ENCODE measurements around the gene TBC1D26. TPM values are rescaled to one million over a fixed set of nuclear protein-coding genes. Genes with fewer than 3 reads are reported as not detected.
"Not testable (repeated sequence)": the region's sequence is repeated elsewhere in the genome, so short reads cannot be mapped to it uniquely, and the experiment has no call there.

Gene TBC1D26
- total RNA-seq, 1 donor from 2014 or later: 2.2 TPM

DNA sequence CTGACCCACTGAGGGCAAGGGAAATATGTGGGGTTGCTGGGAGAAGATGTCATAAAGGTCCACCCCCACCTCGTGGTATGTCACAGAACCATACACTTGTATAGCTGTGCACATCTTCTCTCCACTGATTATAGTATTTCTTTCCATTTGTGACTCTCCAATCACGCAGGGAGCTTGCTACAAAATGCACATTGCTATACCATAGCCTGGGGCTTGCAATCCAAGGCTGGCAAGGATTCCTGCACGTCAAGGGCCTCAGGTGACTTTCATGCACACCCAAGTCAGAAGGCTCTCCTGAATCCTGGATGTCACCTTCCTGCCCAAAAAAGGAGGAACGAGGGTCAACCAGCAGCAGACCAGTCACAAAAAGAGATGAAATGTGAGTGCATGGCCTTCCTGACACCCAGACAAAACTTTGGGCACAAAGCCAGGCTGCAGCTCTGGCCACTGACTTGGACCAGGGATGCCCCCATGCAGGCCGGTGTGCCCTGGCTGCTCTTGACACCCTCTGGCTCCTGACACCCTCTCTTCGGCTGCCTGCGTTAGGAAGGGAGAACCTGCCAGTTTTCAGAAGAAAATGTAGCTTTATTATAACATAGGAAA, 12.1 kb downstream of the TBC1D26 start:
- DNase-seq: no peak

DNA sequence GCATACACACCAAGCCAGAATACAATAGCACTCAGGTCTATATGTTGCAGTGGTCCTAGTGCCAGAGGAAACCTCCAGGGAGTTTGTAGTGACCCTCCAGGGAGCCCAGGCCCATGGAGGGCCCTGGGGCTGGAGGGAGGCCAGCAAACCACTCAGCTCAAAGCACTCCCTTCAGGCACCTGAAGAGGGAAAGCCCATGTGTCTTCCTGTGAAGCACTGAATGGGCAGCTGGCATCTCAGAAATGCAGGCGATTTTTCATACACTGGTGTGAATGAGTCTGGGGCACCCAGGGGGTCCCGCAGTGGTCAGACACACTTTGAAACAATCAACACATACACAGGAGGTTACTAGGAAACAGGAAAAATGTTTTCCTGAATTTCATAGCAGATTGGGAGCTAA, 12.8 kb downstream of the TBC1D26 start:
- DNase-seq: no peak

DNA sequence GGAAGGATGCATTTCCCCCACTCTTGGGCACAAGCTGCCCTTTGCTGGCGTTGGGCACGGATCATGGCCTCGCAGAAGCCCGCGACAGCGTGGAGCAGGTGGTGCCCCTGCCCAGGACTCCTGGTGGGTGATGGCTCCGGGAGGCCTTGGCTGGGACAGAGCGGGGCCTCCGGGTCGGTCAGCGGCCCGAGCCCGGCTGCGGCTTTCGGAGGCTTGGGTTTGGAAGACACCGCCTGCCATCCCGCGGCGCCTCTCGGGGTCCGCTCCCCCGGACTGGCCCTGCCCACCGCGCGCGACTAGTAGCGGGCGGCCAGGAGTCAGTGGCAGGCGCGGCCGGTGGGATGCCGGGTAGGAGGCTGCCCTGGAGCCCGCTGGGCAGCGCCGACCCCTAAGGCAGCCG, 17.3 kb downstream of the TBC1D26 start:
- not testable (repeated sequence) for DNase-seq

DNA sequence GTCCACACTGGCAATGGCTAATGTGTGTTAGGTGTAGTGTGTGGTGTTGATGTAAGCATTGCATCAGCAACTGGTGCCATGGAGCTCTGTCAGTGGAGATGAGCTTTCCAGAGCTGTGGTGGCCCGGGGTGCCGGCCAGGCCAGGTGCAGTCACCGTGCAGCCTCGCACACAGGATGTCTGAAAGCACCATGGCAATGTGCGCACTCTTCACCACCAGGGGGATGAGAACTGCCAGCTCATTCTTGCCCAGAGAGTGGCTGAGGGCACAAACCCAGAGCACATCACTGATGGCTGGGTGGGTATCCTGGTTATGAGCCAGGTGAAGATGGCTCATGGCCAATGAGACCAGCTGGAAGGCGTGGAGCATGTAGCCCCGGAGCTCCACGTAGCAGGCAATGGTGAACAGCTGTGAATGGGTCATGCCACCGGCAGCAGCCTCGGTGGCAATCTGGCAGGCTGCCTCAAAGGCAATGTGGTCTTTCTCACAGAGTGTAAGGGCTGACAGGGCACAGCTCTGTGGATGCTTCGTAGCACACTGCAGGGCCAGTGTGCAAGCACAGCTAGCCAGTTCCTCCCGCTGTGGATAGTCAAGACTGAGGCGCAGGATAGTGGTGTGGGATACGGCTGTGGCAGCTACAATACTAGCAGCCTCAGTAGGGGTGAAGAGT, 36.9 kb downstream of the TBC1D26 start:
- DNase-seq: not testable (repeated sequence)

DNA sequence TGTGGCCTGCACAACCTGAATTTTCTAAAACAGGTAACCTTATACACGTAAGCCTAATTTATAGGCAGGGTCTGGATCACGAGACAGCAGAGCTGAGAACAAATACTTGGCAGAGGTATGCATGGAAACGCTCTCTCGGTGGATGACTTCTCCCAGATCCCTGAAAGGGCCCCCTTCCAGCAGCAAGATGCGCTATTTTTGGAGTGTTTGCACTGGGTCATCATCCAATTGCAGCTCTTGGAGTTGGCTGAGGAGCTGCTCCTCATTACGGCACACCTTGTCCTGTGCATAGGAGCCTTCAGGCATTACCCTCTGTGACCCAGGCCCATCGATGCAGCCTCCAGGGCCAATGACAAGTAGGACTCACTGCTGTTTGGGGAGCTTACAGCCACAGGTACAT, 38.6 kb downstream of the TBC1D26 start:
- DNase-seq: not testable (repeated sequence)

DNA sequence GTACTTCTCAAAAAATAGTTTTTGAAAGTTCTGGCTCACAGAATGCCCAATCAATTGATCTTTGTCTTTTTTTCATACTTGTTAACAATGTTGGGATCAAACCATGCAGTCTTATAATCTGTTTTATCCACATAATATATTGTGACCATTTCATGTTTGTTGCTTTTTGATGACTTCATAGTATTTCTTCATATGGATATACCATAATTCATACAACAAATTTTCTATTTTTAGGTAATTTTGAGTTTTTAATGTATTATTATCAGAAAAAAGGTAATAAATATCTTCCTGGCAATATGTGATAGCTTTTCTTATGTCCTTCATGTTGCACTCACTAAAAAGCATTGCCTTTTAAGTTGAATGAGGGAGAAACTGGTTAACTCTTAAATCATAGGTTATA, 44.8 kb downstream of the TBC1D26 start:
- no peak for DNase-seq

DNA sequence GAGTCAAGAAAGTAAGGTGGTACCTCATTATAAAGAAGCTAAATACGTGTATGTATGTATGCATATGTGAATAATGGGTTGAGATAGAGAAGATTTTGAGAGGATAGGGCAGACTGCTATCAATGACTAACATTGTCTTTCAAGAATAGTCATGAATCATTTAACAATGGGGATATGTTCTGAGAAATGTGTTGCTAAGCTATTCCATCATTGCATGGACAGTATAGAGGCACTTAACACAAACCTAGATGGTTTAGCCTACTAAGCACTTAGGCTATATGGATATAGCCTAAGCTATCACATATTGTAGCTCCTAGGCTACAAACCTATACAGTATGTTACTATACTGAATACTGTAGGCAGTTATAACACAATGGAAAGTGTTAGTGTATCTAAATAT, 45.2 kb downstream of the TBC1D26 start:
- DNase-seq: no peak

DNA sequence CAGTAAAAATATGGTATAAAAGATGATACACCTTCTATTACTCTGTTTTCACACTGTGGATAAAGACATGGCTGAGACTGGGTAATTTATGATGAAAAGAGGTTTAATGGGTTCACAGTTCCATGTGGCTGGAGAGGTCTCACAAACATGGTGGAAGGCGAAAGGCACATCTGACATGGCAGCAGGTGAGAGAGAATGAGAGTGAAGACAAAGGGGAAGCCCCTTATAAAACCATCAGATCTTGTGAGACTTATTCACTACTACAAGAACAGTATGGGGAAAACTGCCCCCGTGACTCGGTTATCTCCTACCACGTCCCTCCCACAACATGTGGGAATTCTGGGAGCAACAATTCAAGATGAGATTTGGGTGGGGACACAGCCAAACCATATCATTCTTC, 45.6 kb downstream of the TBC1D26 start:
- no peak for DNase-seq

DNA sequence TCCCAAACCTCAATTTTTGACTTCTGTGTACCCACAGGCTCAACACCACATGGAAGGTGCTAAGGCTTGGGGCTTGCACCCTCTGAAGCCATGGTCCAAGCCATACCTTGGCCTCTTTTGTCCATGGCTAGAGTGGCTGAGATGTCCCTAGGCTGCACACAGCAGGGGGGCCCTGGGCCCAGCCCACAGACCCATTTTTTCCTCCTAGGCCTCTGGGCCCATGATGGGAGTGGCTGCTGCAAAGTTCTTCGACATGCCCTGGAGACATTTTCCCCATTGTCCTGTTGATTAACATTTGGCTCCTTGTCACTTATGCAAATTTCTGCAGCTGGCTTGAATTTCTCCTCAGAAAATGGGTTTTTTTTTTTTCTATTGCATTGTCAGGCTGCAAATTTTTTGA, 47.0 kb downstream of the TBC1D26 start:
- DNase-seq: no peak

DNA sequence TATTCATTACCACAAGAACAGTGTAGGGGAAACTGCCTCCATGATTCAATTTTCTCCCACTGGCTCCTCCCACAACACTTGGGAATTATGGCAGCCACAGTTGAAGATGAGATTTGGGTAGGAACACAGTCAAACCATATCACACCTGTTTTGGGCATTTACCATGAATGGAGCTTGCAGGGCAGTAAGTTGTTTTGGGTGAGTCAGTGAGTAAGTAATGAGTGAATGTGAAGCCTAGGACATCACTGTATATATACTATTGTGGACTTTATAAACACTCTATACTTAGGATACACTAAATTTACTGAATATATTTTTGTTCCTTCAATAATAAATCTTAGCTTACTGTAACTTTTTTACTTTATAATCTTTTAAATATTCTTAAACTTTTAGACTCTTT, 48.1 kb downstream of the TBC1D26 start:
- no peak for DNase-seq

DNA sequence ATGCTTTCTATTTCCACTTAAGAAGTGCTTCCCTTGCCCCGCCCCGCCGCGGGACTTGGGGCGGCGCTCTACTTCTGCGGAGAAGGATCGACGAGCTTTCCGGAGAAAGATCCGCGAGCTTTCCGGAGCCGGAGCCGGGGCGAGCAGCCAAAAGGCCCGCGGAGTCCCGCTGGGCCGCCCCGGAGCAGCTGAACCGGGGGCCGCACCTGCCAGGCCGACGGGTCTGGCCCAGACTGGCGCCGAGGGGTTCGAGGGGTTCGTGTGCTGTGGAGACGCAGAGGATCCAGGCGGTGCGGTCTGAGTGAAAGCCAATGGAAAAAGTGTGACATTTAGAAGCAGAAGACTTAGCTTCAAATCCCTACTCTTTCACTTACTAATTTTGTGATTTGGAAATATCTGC, 50.8 kb downstream of the TBC1D26 start:
- DNase-seq: no peak

DNA sequence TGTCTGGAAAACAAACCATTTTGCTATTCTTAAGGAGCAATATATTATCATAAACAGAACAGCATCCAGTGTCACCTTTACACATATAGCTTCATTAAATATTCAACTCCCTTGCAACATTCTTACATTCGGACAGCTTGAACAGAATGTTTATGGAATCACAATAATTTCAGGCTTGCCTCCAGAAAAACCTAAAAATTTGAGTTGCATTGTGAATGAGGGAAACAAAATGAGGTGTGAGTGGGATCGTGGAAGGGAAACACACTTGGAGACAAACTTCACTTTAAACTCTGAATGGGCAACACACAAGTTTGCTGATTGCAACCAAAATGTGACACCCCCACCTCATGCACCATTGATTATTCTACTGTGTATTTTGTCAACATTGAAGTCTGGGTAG, 51.4 kb downstream of the TBC1D26 start:
- no peak for DNase-seq

DNA sequence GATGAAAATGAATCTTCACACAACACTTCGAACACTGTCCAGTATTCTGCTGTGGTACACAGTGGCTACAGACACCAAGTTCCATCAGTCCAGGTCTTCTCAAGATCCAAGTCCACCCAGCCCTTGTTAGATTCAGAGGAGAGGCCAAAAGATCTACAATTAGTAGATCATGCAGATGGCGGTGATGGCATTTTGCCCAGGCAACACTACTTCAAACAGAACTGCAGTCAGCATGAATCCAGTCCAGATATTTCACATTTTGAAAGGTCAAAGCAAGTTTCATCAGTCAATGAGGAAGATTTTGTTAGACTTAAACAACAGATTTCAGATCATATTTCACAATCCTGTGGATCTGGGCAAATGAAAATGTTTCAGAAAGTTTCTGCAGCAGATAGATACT, 52.3 kb downstream of the TBC1D26 start:
- not testable (repeated sequence) for DNase-seq

DNA sequence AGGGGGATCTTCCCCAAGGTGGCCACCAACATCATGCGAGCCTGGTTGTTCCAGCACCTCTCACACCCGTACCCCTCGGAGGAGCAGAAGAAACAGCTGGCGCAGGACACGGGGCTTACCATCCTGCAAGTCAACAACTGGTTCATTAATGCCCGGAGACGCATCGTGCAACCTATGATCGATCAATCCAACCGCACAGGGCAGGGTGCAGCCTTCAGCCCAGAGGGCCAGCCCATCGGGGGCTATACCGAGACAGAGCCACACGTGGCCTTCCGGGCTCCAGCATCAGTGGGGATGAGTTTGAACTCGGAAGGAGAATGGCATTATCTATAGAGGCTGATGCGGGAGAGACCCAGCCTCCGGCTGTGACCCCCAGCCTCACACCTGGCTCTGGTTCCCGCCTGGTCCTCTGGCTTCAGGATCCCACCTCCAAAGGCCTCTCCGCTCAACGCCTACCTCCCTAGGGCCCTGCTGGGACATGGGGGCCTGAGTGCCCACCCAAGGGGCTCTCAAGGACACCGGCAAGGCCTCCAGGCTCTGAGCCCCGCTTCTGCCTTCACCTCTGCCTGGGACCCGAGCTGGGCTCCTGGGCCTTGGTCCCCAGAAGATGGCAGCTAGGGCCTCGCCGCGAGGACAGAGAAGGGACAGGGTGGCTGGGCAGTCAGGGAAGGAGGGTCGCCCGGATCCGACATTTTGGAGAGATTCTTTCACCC, 55.4 kb downstream of the TBC1D26 start:
- not testable (repeated sequence) for DNase-seq

DNA sequence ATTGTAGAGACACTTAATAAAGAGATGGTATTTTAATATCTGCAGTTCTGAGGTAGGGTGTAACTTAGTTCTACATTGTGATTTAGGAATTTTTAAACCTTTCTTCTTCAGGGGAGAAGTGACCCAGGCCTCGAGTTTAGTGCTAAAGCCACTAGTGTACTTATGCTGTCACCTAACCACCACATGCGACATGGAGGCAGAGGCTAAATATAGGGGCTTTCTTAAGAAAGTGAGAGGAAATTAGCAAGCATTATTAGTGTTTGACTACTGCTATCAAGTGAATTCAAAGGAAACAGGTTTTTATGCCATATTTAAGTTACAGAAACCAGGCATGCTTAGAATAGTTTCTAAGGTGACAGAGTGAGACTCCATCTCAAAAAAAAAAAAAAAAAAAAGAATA, 56.3 kb downstream of the TBC1D26 start:
- not testable (repeated sequence) for DNase-seq

Small RNA genes lying within 50 kb of the gene (small RNA-seq; reads per million reads assigned to genes)
- gene AC015922.1: not detected
- not detected for gene RNA5SP436

Other genes starting within 250 kb of the TBC1D26 start
- gene TVP23C, start 168.8 kb upstream of the TBC1D26 start, total RNA-seq: 64.6 TPM
- 1.1 TPM for gene FBXW10B, start 112.6 kb upstream of the TBC1D26 start, total RNA-seq
- 50.8 TPM for gene TRIM16, start 48.0 kb upstream of the TBC1D26 start, total RNA-seq
- 118 TPM for gene ZNF286A, start 32.5 kb upstream of the TBC1D26 start, total RNA-seq
- gene ADORA2B, start 212.8 kb downstream of the TBC1D26 start, total RNA-seq: 3.6 TPM